22Rv1 (cell line): ENCODE results near the gene SZT2.
A peak's percentile ranks its signal among the peaks of the same experiment; 100 is the strongest.

Source experiments
- H3K27ac ChIP-seq: fragments of 450-650 bp; 2 replicates; pipeline ENCODE4 v1.5.1; 2017
- CTCF ChIP-seq: fragments of 450-650 bp; IDR thresholded peaks from 2 replicates; pipeline ENCODE4 v1.5.1; 2017; ENCODE audit warnings: mild to moderate bottlenecking
- ZFX ChIP-seq: fragments of 450-650 bp; IDR thresholded peaks from 2 replicates; pipeline ENCODE4 v1.6.1; 2017; ENCODE audit warnings: antibody characterized with exemption, borderline replicate concordance

SZT2 gene

GRCh38 chr1:43389326-43390313 is at the start of gene SZT2, which contains the start of gene MED8:
SZT2 (plus strand) TSS chr1:43389899; CDS start chr1:43389969, 70 bp downstream.
MED8 (minus strand) TSS chr1:43389800; CDS start chr1:43389764, 36 bp downstream.
- no peak for TF ChIP-seq ZFX
- no peak for TF ChIP-seq CTCF
- H3K27ac ChIP-seq = peak within 1 kb of the TSS; percentile 80

GRCh38 chr1:43340559-43340958 is 49.1 kb upstream of the SZT2 start:
- H3K27ac ChIP-seq = no peak overlapping the region
- TF ChIP-seq ZFX = no peak
- TF ChIP-seq CTCF = no peak

GRCh38 chr1:43344267-43344850 is 45.3 kb upstream of the SZT2 start:
- no peak for TF ChIP-seq ZFX
- no peak for TF ChIP-seq CTCF
- no peak overlapping the region for H3K27ac ChIP-seq

GRCh38 chr1:43345120-43345519 is 44.6 kb upstream of the SZT2 start:
- TF ChIP-seq CTCF = no peak
- no peak for TF ChIP-seq ZFX
- no peak overlapping the region for H3K27ac ChIP-seq

GRCh38 chr1:43346636-43347035 is 43.1 kb upstream of the SZT2 start:
- no peak overlapping the region for H3K27ac ChIP-seq
- TF ChIP-seq CTCF = no peak
- no peak for TF ChIP-seq ZFX

GRCh38 chr1:43348343-43348808 is 41.3 kb upstream of the SZT2 start:
- no peak for TF ChIP-seq ZFX
- no peak for TF ChIP-seq CTCF
- peak overlapping the region; percentile 94 for H3K27ac ChIP-seq
